ENCODE data around the gene RPS19. TPM values are rescaled to one million over a fixed set of nuclear protein-coding genes. Genes with fewer than 3 reads are reported as not detected.

Gene RPS19
- total RNA-seq, 1 donor from 2014 or later = 956 TPM

DNA sequence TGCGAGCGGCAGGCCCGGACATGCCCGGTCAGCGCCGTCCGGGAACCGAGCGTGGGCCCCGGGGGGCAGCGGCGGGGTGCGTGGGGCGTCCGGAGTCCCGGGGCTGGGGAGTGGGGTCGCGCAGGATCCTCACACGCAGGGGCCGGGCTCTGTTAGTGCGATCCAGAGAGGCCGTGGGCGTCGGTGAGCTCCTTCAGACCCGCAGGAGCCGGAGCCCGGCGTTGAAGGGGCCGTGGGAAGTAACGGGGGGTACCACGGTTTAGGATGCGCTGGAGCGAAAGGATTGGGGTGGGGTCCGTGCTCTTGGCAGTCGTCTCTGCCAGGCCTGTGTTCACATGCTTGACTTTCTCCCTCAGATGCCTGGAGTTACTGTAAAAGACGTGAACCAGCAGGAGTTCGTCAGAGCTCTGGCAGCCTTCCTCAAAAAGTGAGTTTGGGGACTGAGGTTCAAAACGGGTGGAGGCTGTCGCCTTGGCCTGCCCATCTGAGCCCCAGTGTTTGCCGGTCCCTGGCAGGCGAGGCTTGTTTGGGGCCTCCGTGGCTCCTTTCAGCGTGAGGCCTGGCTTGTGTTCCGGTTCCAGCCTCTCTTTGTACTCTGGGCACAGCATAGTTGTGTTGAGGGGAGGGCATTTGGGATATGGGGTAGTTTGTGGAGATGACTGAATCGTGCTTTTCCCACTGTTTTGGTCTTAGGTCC is 512 bp downstream of the RPS19 start:
- Histone ChIP-seq H3K9me3 (no peaks in the 10 kb centered on the region), H3K4me1 (peaks cover 25 to 27% of the 10 kb centered on the region in 2 donors), H3K4me3 (peak overlapping the region; percentile 83 to 99), H3K36me3 (peaks cover 43 to 45% of the 10 kb centered on the region in 2 donors), H3K27me3 (no peaks in the 10 kb centered on the region), H3K27ac (peak overlapping the region; percentile 92 to 95)
- TF ChIP-seq, protein P1, sequence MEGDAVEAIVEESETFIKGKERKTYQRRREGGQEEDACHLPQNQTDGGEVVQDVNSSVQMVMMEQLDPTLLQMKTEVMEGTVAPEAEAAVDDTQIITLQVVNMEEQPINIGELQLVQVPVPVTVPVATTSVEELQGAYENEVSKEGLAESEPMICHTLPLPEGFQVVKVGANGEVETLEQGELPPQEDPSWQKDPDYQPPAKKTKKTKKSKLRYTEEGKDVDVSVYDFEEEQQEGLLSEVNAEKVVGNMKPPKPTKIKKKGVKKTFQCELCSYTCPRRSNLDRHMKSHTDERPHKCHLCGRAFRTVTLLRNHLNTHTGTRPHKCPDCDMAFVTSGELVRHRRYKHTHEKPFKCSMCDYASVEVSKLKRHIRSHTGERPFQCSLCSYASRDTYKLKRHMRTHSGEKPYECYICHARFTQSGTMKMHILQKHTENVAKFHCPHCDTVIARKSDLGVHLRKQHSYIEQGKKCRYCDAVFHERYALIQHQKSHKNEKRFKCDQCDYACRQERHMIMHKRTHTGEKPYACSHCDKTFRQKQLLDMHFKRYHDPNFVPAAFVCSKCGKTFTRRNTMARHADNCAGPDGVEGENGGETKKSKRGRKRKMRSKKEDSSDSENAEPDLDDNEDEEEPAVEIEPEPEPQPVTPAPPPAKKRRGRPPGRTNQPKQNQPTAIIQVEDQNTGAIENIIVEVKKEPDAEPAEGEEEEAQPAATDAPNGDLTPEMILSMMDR (IDR thresholded peaks at IDR 0.05) = no peak
- DNase-seq (ENCODE audit: low spot score in 2 of 2) = no peak
- intact Hi-C loops (cut with DNase I) = loop anchor here (1.0 to 5.0 kb wide), 2 partner anchors 24 to 217 kb away; partner anchors contain the start of gene ZNF574

DNA sequence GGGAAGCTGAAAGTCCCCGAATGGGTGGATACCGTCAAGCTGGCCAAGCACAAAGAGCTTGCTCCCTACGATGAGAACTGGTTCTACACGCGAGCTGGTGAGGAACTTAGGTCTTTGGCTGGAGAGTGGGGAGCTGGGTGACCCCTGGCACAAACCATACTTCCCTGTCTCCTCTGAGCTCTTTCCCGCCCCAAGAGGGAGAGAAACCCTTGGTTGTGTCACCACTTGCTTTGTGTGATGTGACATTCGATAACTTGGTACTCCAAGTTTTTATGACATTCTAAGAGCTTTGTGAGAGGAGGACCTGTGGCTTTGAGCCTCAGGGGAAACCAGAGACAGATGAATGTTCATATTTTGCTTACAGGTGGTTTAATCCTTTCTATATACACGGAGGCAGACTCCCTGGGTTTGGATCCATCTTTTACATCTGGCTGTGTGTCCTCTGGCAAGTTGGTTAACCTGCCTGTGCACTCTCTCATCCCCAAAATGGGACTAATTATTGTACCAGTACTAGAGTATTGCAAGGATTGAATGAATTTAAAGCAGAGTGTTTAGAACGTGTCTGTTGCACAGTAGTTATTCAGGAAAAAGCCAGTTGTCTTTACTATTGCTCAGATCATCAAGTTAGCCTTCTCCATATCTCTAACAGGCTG is 1.2 kb downstream of the RPS19 start:
- peak overlapping the region; percentile 92 to 95 for H3K27ac ChIP-seq
- no peak for DNase-seq (ENCODE audit: low spot score in 2 of 2)
- no peaks in the 10 kb centered on the region for H3K9me3 ChIP-seq
- intact Hi-C loops (cut with DNase I) = loop anchor here (5.0 kb wide), 1 partner anchor 216 kb away; the partner anchor contains the start of gene ZNF574
- H3K36me3 ChIP-seq = peaks cover 49 to 50% of the 10 kb centered on the region in 2 donors
- TF ChIP-seq, protein P1 (IDR thresholded peaks at IDR 0.05) = no peak
- peaks cover 25 to 27% of the 10 kb centered on the region in 2 donors for H3K4me1 ChIP-seq
- peak overlapping the region; percentile 83 to 99 for H3K4me3 ChIP-seq
- no peaks in the 10 kb centered on the region for H3K27me3 ChIP-seq

DNA sequence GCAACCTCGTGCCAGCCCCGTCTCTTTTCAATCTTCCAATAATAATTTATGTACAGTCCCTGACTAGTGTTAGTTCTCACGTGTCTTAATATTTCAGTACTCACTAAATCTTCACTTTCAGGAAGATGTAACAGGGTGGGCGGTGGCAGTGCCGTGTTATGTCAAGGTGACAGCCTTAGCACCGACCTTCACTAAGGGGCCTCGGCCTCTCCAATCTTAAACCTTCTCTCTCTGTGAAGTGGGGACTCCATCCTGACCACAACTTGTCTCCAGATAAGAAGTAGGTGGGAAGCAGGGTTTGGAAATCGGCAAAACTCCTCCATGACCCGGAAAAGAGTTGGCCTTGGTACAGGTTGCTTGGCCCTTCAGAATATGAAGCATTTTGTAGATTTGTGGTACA is 1.8 kb downstream of the RPS19 start:
- H3K4me3 ChIP-seq = peak overlapping the region in 1 of 2 donors; percentile 83
- TF ChIP-seq, protein P1 (IDR thresholded peaks at IDR 0.05) = no peak
- H3K4me1 ChIP-seq = peaks cover 25 to 27% of the 10 kb centered on the region in 2 donors
- H3K9me3 ChIP-seq = no peaks in the 10 kb centered on the region
- no peaks in the 10 kb centered on the region for H3K27me3 ChIP-seq
- no peak for DNase-seq (ENCODE audit: low spot score in 2 of 2)
- H3K36me3 ChIP-seq = peaks cover 51 to 52% of the 10 kb centered on the region in 2 donors
- intact Hi-C loops (cut with DNase I) = loop anchor here (5.0 kb wide), 1 partner anchor 215 kb away; the partner anchor contains the start of gene ZNF574
- H3K27ac ChIP-seq = no peak overlapping the region

DNA sequence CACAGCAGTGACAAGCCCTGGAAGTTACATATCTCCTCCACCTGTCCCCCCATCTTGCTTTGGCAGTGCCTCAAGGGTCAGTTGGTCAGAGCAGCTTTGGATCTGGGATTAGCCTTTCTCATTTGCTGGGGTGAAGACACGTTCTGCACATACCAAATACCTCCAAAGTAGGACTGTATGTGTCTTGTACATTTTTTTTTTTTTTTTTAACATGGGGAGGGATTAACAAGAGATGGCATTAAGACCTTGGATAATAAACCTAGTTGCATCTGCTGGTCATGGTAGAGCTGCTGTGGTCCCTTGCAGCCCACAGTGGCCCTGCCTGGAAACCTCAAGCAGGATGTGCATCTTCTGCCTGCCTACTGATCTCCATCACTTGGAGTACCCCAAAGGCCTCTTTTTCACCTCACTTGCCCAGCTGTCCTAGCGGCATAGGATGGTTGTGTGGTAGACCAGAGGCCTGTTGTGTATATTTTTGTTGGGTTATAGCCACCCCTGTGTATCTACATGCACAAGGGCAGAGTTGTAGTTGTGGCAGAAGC is 2.5 kb downstream of the RPS19 start:
- Histone ChIP-seq H3K36me3 (peaks cover 57 to 58% of the 10 kb centered on the region in 2 donors), H3K9me3 (no peaks in the 10 kb centered on the region), H3K27ac (no peak overlapping the region), H3K27me3 (no peaks in the 10 kb centered on the region), H3K4me3 (peak overlapping the region in 1 of 2 donors; percentile 83), H3K4me1 (peaks cover 25 to 27% of the 10 kb centered on the region in 2 donors)
- intact Hi-C loops (cut with DNase I) = loop anchor here (5.0 kb wide), 1 partner anchor 215 kb away; the partner anchor contains the start of gene ZNF574
- TF ChIP-seq, protein P1 (IDR thresholded peaks at IDR 0.05) = no peak
- no peak for DNase-seq (ENCODE audit: low spot score in 2 of 2)

DNA sequence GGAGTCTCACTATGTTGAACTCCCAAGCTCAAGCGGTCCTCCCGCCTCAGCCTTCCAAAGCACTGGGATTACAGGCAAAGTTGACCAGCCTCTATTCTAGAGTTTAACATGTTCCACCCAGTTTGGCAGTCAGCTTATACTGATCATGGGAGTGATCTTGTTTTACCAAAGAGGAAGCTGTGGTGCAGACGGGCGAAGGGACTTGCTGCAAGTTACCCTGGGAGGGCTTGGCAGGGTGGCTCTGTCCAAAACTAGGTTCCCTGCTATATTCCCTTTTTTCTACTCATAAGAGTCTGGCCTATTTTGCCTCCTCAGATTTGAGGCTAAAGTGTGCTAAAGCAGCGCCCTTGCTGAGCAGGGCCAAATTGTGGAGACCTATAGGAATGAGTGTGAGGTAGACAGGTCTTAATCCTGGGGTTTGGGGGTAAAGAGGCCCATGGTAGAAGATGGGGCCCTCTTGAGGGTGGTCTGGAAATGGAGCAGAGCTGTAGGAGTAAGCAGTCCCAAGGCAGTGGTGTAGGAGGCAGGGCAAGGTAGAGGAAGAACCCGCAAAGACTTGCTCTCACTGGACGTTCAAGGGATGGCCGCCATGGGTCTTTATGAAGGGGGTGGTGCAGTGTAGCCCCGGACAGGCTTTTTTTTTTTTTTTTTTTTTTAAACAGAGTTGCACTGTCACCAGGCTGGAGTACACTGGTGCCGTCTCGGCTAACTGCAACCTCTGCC is 3.3 kb downstream of the RPS19 start:
- no peak for DNase-seq (ENCODE audit: low spot score in 2 of 2)
- Histone ChIP-seq H3K4me1 (peaks cover 25 to 27% of the 10 kb centered on the region in 2 donors), H3K27ac (no peak overlapping the region), H3K36me3 (peaks cover 65 to 66% of the 10 kb centered on the region in 2 donors), H3K4me3 (no peak overlapping the region), H3K9me3 (no peaks in the 10 kb centered on the region), H3K27me3 (no peaks in the 10 kb centered on the region)
- intact Hi-C loops (cut with DNase I) = loop anchor here (5.0 kb wide), 1 partner anchor 214 kb away; the partner anchor contains the start of gene ZNF574
- TF ChIP-seq, protein P1 (IDR thresholded peaks at IDR 0.05) = no peak

Measured in ascending aorta (tissue), 2 donors.